ENCODE data around the gene TEX35.

GRCh38 chr1:178563099-178563820 lies 50.4 kb downstream of the TEX35 start:
- TF ChIP-seq ZSCAN29 (IDR thresholded peaks at IDR 0.05): no peak
- no peak for TF ChIP-seq BACH1 (IDR thresholded peaks at IDR 0.05; ENCODE audit: borderline replicate concordance)
- TF ChIP-seq GATAD2B (conservative IDR thresholded peaks at IDR 0.05; ENCODE audit: low read depth): no peak
- TF ChIP-seq RELA (IDR thresholded peaks at IDR 0.05; ENCODE audit: borderline replicate concordance, partially characterized antibody): no peak
- TF ChIP-seq POLR2A (IDR thresholded peaks at IDR 0.05; ENCODE audit: low read depth, low read length): no peak
- no peak for TF ChIP-seq TAF1 (IDR thresholded peaks at IDR 0.05; ENCODE audit: borderline replicate concordance, low read depth, low read length)
- TF ChIP-seq RFX5 (IDR thresholded peaks at IDR 0.05; ENCODE audit: low read depth, low read length): no peak
- TF ChIP-seq, protein P1, sequence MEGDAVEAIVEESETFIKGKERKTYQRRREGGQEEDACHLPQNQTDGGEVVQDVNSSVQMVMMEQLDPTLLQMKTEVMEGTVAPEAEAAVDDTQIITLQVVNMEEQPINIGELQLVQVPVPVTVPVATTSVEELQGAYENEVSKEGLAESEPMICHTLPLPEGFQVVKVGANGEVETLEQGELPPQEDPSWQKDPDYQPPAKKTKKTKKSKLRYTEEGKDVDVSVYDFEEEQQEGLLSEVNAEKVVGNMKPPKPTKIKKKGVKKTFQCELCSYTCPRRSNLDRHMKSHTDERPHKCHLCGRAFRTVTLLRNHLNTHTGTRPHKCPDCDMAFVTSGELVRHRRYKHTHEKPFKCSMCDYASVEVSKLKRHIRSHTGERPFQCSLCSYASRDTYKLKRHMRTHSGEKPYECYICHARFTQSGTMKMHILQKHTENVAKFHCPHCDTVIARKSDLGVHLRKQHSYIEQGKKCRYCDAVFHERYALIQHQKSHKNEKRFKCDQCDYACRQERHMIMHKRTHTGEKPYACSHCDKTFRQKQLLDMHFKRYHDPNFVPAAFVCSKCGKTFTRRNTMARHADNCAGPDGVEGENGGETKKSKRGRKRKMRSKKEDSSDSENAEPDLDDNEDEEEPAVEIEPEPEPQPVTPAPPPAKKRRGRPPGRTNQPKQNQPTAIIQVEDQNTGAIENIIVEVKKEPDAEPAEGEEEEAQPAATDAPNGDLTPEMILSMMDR (IDR thresholded peaks at IDR 0.05 in 2 of 3, conservative IDR thresholded peaks at IDR 0.05 in 1 of 3; ENCODE audit: control insufficient read depth in 2 of 3, extremely low read depth in 1 of 3, insufficient read depth in 1 of 3, low read depth in 3 of 3, low read length in 3 of 3): no peak
- TF ChIP-seq HDAC6 (IDR thresholded peaks at IDR 0.05; ENCODE audit: unreplicated experiment): no peak
- no peak for TF ChIP-seq MXI1 (IDR thresholded peaks at IDR 0.05; ENCODE audit: low read depth, low read length)
- TF ChIP-seq, protein P2, sequence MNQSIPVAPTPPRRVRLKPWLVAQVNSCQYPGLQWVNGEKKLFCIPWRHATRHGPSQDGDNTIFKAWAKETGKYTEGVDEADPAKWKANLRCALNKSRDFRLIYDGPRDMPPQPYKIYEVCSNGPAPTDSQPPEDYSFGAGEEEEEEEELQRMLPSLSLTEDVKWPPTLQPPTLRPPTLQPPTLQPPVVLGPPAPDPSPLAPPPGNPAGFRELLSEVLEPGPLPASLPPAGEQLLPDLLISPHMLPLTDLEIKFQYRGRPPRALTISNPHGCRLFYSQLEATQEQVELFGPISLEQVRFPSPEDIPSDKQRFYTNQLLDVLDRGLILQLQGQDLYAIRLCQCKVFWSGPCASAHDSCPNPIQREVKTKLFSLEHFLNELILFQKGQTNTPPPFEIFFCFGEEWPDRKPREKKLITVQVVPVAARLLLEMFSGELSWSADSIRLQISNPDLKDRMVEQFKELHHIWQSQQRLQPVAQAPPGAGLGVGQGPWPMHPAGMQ (IDR thresholded peaks at IDR 0.05; ENCODE audit: borderline replicate concordance): no peak
- no peak for TF ChIP-seq NBN (IDR thresholded peaks at IDR 0.05)
- no peak for TF ChIP-seq EGR1 (IDR thresholded peaks at IDR 0.05; ENCODE audit: borderline replicate concordance in 1 of 2, low read depth in 2 of 2, low read length in 2 of 2)
- TF ChIP-seq, protein P3, sequence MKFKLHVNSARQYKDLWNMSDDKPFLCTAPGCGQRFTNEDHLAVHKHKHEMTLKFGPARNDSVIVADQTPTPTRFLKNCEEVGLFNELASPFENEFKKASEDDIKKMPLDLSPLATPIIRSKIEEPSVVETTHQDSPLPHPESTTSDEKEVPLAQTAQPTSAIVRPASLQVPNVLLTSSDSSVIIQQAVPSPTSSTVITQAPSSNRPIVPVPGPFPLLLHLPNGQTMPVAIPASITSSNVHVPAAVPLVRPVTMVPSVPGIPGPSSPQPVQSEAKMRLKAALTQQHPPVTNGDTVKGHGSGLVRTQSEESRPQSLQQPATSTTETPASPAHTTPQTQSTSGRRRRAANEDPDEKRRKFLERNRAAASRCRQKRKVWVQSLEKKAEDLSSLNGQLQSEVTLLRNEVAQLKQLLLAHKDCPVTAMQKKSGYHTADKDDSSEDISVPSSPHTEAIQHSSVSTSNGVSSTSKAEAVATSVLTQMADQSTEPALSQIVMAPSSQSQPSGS (IDR thresholded peaks at IDR 0.05; ENCODE audit: low read length): no peak

Data from GM12878 (cell line).